Measurements from ENCODE around the gene SLC38A5.

- no peak for TF ChIP-seq CTCF (IDR thresholded peaks at IDR 0.05)
- no peak for TF ChIP-seq POLR2A (IDR thresholded peaks at IDR 0.05)
Measured at GRCh38 chrX:48513670-48514069, 43.6 kb upstream of the SLC38A5 start.
